NCI-H146 (cell line): ENCODE measurements around the gene FRMD6.
"Not testable (repeated sequence)": the region's sequence is repeated elsewhere in the genome, so short reads cannot be mapped to it uniquely, and the experiment has no call there.

Experiments used
- DNase-seq: peaks from one replicate; lab custom pipeline; 2025; lab: John Stamatoyannopoulos, UW

The FRMD6 gene

GRCh38 chr14:51725061-51725460 lies 73.4 kb downstream of the FRMD6 start:
- DNase-seq: no peak

GRCh38 chr14:51726166-51726899 lies 74.6 kb downstream of the FRMD6 start:
- DNase-seq: no peak

GRCh38 chr14:51727526-51727925 lies 75.8 kb downstream of the FRMD6 start:
- DNase-seq: no peak

DNA sequence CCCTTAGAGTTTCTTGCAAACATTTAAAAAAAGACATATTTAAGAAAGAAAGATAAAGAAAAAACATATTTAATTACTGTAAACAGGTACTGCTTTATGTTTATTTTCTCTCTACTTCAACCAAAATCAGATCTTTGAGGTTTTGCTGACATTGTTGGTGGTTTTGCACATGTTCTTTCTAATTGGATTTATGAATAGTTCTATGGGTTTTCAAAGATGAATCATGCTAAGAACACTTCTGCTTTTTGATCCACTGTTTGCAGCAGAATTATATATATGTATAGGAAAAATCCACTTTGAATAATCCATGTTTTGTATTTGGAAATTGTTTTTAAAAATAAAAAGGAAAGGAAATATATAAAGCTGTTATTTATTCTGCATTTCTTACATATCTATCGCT lies 78.4 kb downstream of the FRMD6 start:
- DNase-seq: no peak

DNA sequence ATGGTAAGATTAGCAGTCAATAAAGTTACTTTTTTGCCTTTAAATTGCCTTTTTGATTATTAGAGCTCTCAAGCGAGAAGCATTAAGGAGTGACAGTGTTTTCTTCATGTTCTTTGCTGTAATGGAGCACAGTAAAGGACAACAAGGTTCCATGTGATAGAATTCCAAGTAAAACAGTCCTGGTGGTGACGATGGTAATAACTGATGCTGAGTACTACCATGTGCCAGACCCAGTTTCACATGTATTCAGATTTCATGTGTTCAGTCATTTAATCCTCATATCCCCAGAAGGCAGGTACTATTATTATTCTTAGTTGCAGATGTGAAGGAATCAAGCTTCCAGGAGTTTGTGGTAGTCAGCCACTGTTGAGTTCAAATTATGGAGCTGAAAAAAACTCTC lies 79.0 kb downstream of the FRMD6 start:
- DNase-seq: no peak

- DNase-seq: no peak
These were observed 80.9 kb downstream of the FRMD6 start for GRCh38 chr14:51732494-51733112.

- no peak for DNase-seq
These were observed 81.4 kb downstream of the FRMD6 start for GRCh38 chr14:51733147-51733546.

DNA sequence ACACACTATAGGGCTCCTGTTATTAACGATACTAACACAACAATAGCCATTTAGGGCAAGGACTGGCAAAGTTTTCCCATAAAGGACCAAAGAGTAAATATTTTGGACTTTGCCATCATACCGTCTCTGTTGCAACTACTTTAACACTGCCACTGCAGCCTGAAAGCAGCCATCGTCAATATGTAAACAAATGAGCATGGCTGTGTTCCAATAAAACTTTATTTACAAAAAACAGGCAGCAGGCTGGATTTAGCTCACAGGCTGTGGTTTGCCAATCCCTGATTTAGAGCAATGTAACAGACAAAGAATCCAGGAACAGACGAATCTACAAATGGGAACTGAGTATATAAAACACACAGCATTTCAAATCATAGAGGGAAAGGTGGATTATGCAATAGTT lies 84.1 kb downstream of the FRMD6 start:
- no peak for DNase-seq

DNA sequence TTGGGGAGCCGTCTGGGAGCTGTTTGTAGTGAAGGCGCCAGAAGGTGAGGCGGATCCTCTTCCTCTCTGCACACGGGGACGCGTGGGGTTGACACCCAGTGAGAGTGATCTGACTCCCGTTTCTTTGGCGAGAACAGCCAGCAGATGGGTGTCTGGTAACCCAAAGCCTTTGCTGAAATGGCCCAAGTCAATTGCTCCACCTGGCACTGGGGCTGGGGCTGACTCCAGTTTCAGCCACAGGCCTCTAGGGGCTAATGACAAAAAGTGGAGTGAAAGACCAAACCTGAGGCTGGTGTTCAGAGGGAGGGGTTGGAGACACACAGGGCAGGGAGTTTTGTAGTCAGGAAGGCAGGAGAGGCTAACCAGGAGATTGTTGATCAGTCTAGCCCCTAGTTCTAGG lies 87.0 kb downstream of the FRMD6 start:
- no peak for DNase-seq

DNA sequence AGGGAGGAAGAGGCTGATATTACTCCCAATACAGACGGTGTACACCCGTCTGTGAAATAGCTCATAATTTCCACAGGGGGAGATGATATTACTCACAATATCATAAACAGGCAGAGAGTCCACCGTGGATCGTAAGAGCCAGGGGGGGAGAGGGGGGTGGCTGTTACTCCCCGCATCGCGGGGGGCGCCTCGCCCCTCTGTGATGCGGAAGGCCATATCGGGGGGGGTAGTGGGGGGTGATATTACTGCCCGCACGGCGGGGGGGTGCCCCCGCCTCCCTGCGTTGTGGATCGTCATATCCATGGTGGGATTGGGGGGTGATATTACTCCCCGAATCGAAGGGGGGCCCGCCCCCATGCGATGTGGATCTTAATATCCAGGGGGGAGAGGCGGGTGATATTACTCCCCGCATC lies 91.9 kb downstream of the FRMD6 start:
- no peak for DNase-seq

GRCh38 chr14:51744372-51745130 lies 92.8 kb downstream of the FRMD6 start:
- no peak for DNase-seq

GRCh38 chr14:51746823-51747222 lies 95.1 kb downstream of the FRMD6 start:
- DNase-seq: not testable (repeated sequence)

- DNase-seq: no peak
These were observed 98.8 kb downstream of the FRMD6 start for GRCh38 chr14:51750542-51750941.

DNA sequence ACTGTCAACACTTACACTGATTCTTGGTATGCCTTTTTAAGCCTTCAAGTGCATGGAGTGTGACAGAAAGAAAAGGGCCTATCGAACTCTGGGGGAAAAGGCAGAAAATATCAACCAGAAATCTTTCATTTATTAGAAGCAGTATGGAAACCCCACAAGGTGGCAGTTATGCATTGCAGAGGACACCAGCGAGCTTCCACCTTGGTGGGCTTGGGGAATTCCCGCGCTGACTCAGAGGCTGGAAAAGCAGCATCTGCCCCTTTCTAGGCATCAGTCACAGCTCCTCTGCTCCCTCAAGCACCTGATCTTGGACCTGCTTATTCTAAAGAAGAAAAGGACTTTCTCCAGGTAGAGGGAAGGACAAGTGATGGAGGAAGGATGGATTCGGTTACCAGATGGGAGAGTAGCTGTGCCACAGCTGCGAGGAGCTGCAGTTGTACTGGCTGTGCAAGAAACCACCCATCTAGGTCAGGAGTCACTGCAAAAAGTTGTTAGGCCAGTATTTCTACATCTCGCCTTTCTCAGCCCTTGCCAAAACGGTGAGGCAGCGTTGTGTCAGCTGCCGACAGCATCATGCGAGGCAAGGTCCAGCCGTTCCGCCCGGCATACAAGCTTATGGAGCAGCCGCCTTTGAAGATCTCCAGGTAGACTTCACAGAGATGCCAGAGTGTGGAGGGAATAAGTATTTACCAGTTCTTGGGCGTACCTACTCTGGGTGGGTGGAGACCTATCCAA lies 100.1 kb downstream of the FRMD6 start:
- DNase-seq: not testable (repeated sequence)

- DNase-seq: not testable (repeated sequence)
These were observed 106.0 kb downstream of the FRMD6 start for GRCh38 chr14:51757756-51758155.

- DNase-seq: no peak
These were observed 108.2 kb downstream of the FRMD6 start for GRCh38 chr14:51759950-51760349.

- DNase-seq: not testable (repeated sequence)
These were observed 114.0 kb downstream of the FRMD6 start for GRCh38 chr14:51765726-51766125.

DNA sequence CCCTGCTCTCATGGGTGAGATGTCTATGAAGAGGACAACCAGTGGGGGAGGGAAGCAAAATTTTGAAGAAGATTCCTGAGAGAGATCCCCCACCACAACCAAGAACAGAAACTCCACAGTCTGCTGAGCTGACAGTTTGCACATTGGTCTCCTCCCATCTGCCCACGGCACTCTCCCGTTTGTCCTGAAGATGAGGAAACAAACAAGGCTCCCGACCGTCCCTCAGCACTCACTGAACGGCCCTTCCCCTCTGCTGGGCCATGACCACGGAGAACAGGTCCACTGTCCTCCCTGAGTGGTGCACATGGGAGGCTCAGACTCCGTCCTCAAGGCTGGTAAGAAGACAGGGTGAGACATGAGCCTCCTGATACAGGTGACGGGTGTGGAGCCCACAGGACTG lies 114.9 kb downstream of the FRMD6 start:
- not testable (repeated sequence) for DNase-seq

DNA sequence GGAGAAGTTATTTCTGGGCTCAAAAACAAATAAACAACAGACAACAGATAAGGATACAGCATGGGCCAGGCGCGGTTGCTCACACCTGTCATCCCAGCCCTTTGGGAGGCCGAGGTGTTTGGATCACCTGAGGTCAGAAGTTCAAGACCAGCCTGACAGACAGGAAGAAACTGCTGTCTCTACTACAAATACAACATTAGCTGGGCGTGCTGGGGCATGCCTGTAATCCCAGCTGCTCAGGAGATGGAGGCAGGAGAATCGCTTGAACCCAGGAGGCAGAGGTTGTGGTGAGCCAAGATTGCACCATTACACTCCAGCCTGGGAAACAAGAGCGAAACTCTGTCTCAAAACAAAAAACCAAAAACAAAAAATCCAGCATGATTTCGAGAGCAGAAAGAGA lies 117.6 kb downstream of the FRMD6 start:
- not testable (repeated sequence) for DNase-seq

DNA sequence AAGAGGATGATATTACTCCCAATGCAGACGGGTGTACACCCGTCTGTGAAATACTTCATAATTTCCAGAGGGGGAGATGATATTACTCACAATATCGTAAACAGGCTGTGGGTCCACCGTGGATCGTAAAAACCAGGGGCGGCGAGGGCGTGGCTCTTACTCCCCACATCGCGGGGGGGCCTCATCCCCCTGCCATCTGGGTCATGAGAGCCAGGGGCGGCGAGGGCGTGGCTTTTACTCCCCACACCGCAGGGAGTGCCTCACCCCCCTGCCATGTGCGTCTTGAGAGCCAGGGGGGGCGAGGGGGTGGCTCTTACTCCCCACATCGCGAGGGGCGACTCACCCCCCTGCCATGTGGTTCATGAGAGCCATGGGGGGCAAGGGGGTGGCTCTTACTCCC lies 122.5 kb downstream of the FRMD6 start:
- no peak for DNase-seq

DNA sequence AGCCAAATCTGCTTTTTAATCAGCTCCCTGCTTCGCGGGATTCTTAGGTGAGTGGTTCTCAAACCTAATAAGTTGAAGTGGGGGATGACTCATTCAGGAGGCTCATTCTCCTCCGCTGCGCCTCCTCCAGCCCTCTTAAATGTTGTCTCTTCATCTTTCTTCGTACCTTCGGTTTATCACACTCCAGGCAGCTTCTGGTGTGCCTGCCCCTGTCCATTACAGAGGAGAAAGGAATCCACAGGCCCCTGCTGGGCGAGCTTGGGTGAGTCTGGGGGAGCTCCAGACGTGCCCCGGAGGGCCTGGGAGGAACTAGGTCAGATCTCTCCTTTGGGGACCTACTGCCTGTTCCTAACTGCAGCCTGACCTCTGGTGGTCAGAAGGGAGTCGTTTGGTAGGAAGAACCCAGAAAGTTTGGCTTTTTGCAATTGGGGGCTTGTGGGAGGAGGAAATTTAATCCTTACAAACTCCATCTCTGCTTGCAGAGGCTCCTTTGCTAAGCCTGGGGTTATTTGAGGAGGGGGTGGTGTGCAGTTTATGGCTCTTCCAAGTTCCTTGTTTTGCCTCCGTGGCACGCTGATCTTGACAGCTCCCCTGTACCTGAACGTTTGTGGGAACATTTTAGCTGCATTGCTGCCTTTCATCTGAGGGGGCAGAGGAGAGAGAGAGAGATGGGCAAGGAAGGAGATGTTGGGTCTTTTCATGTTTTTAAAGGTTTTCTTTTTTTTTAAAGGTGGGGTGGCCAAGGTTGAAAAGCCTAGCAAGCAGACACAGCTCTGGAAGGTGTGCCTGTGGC lies 124.6 kb downstream of the FRMD6 start:
- DNase-seq: peak; percentile 41
